HepG2 (cell line): Measurements from ENCODE around the gene MCM3. TPM values are rescaled to one million over a fixed set of nuclear protein-coding genes. Genes with fewer than 3 reads are reported as not detected.

Experiments
- AHDC1 ChIP-seq: sonication (generic); formaldehyde crosslinking; IDR thresholded peaks from 2 replicates; pipeline ENCODE4 v1.5.1; 2020; ENCODE audit warnings: mild to moderate bottlenecking, missing genetic modification reagents, borderline replicate concordance
- AKNA ChIP-seq: sonication (generic); formaldehyde crosslinking; IDR thresholded peaks from 2 replicates; pipeline ENCODE4 v1.4.0; 2020; ENCODE audit warnings: missing genetic modification reagents, borderline replicate concordance
- DDIT3 ChIP-seq: sonication (generic); formaldehyde crosslinking; IDR thresholded peaks from 2 replicates; pipeline ENCODE4 v1.4.0; 2020; ENCODE audit warnings: mild to moderate bottlenecking, missing genetic modification reagents
- FOXP4 ChIP-seq: sonication (generic); formaldehyde crosslinking; IDR thresholded peaks from 2 replicates; pipeline ENCODE4 v1.4.0; 2020; ENCODE audit warnings: missing genetic modification reagents
- ISL2 ChIP-seq: sonication (generic); formaldehyde crosslinking; IDR thresholded peaks from 2 replicates; pipeline ENCODE4 v1.5.0; 2020; ENCODE audit warnings: missing genetic modification reagents
- PATZ1 ChIP-seq: sonication (generic); formaldehyde crosslinking; IDR thresholded peaks from 2 replicates; pipeline ENCODE4 v1.4.0; 2020; ENCODE audit warnings: missing genetic modification reagents
- RXRA ChIP-seq: sonication (generic); formaldehyde crosslinking; IDR thresholded peaks from 2 replicates; pipeline ENCODE4 v1.5.1; 2020; ENCODE audit warnings: missing genetic modification reagents
- SAP130 ChIP-seq: IDR thresholded peaks from 2 replicates; pipeline ENCODE4 v1.6.1; 2016; ENCODE audit warnings: low read depth
- ZBTB49 ChIP-seq: sonication (generic); formaldehyde crosslinking; IDR thresholded peaks from 2 replicates; pipeline ENCODE4 v1.4.0; 2020; ENCODE audit warnings: missing genetic modification reagents, borderline replicate concordance
- ZNF230 ChIP-seq: sonication (generic); formaldehyde crosslinking; IDR thresholded peaks from 2 replicates; pipeline ENCODE4 v1.4.0; 2020; ENCODE audit warnings: mild to moderate bottlenecking, missing genetic modification reagents
- ZNF296 ChIP-seq: sonication (generic); formaldehyde crosslinking; conservative IDR thresholded peaks from 2 replicates; pipeline ENCODE4 v1.5.0; 2020; ENCODE audit warnings: mild to moderate bottlenecking, missing genetic modification reagents
- polyA plus RNA-seq, 8 experiments: library from polyadenylated mRNA; depleted of rRNA in 3 of 8; stranded (reverse) in 7 of 8; unstranded in 1 of 8; fragments of >200 nt; fragmentation: Illumina TruSeq in 4 of 8; extraction: Trizol in 4 of 8; gene quantifications; 2 replicates each; pipeline versions ENCODE4 v1.2.1 to v1.2.3, GENCODE V29; 2011 to 2016; ENCODE audit warnings: low read depth in 4 of 8, missing spikeins in 1 of 8, mixed read lengths in 1 of 8; ENCODE audit not compliant: insufficient read depth in 1 of 8
- total RNA-seq, 5 experiments: library from RNA; depleted of rRNA; stranded (reverse); fragments of >200 nt; fragmentation: Illumina TruSeq; extraction: Trizol; gene quantifications; 2 replicates each; pipeline ENCODE4 v1.2.3, GENCODE V29; 2016; ENCODE audit warnings: low read depth in 1 of 5

MCM3 gene
- total and polyA plus RNA-seq, 2 of the 13 experiments (the other 11 are each of a cell fraction or from before 2014, with no cell fraction given) = 164 to 288 TPM

- TF ChIP-seq PATZ1 (CRISPR knock-in tag) (peak; percentile 57), FOXP4 (CRISPR knock-in tag) (peak; percentile 75), ZNF296 (CRISPR knock-in tag) (no peak), ZNF230 (no peak), ISL2 (CRISPR knock-in tag) (peak; percentile 64; the same call in 1 of the 2 replicates), AHDC1 (CRISPR knock-in tag) (no peak), AKNA (CRISPR knock-in tag) (0 out of 2 replicates have a peak, but pooled peaks have one; percentile 49), ZBTB49 (CRISPR knock-in tag) (no peak), RXRA (CRISPR knock-in tag) (no peak; the same call in 1 of the 2 replicates), SAP130 (CRISPR knock-in tag) (peak; percentile 44; the same call in 1 of the 2 replicates), DDIT3 (CRISPR knock-in tag) (no peak)
Measured at GRCh38 chr6:52328303-52328662, 43.7 kb upstream of the MCM3 start (continued).
